Effector CD8-positive, alpha-beta T cell (primary cell): ENCODE measurements around the gene SPRTN.
"Not testable (repeated sequence)": the region's sequence is repeated elsewhere in the genome, so short reads cannot be mapped to it uniquely, and the experiment has no call there.

Experiments
- DNase-seq: peaks from one replicate; lab custom pipeline; 2025; lab: John Stamatoyannopoulos, UW

Gene SPRTN

DNA sequence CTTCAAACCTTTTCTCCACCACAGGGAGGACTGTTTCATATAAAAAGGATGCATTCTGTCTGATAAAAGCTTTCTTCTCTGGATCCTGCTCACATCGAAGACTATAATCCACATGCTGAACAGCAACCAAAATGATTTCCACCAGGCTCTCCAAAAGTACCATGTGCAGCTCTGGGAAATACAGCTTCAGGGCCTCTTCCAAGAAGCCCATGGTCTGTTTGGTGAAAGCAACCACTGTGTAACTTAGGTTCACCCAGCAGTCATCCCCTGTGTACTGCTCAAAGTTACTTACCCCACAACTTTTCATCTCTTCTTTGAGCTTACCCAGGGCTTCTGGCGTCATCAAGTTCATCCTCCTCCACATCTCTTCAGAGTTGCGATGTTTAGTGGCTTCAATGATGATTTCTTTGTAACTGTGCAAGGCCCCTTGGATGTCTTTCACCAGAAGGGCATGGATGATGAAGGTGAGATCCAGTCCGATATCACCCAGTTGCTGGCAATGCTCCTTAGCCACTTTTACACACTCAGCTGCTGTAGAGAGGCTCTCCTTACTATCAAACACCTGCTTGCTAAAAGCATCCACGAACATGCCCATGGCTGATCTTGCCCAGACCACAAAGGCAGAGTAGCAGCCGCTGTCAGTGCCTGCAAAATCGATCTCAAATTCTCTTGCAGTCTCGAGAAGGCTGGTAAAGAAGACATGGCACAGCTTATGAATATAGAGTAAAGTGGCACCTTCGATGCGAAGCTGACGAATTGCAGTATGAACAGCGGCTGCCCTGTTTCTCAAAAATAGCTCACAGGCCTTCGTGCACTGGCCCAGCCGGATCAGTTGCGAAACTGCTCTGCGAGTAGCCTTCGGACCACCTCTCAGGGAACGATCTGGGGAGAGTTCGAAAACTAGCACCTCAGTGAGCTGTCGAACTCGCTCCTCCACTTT, 2.2 kb upstream of the SPRTN start:
- no peak for DNase-seq

GRCh38 chr1:231337043-231337471, 1.0 kb upstream of the SPRTN start:
- no peak for DNase-seq

GRCh38 chr1:231337472-231338269, 422 bp upstream of the SPRTN start, which contains the start of gene EXOC8:
EXOC8 (minus strand) TSS chr1:231337852; CDS start chr1:231337745, 107 bp downstream.
- DNase-seq = peak; percentile 99

GRCh38 chr1:231340328-231341013, 2.4 kb downstream of the SPRTN start:
- no peak for DNase-seq

DNA sequence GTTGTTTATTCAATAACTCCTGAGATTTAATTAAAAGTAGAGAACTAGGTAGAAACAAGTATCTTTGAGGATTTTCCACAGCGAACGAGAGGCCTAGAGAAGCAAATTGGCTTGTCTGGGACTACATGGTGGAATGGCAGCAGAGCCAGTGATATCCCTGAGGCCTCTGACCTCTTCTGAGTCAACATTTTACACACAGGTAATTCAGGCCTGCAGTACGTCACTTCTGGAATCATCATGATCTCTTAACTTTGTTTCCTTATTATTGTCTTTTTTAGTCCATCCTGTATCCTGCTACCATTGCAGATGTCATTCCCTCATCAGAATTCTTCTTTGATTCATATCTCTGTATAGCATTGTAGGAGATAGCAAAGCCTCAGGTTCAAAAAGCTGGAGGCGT, 9.9 kb downstream of the SPRTN start:
- DNase-seq = no peak

DNA sequence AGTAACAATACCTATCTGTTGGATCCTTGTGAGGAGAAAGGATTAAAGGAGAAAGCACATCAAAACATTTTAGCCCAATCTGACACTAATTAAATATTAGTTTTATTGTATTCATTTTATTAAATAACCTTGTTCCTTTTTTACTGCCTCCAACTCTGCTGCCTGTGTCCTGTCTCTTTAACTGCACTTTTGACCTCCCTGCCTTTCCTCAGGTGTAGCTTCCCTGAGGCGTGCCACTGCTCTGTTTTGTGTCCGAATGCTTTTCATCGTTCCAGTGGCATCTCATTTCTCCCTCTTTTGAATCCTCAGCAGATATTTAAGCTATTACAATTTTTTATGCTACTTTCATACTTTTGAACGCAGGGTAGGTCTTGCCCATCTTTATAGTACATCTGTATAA, 10.3 kb downstream of the SPRTN start:
- DNase-seq = no peak

GRCh38 chr1:231348856-231349255, 10.8 kb downstream of the SPRTN start:
- DNase-seq = not testable (repeated sequence)

DNA sequence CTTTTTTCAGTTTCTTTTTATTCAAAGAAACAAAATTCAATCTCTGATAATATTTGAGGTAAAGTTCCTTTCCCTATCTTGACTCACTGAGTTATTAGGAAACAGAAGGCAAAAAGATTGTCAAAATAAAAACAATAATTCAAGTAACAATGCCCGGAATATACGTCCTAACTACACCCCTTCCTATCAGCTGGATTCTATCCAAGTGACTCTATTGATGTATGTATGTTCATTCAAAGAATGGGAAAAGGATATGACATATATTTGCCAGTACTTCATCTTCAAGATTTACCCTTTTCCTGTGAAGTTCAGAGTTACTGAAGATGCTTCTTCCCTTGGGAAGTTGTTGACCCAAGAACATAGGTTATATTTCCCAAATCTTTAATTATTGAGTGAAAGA, 13.7 kb downstream of the SPRTN start:
- no peak for DNase-seq

- no peak for DNase-seq
Measured at GRCh38 chr1:231353086-231353485, 15.0 kb downstream of the SPRTN start.

GRCh38 chr1:231354330-231355020, 16.4 kb downstream of the SPRTN start:
- no peak for DNase-seq

DNA sequence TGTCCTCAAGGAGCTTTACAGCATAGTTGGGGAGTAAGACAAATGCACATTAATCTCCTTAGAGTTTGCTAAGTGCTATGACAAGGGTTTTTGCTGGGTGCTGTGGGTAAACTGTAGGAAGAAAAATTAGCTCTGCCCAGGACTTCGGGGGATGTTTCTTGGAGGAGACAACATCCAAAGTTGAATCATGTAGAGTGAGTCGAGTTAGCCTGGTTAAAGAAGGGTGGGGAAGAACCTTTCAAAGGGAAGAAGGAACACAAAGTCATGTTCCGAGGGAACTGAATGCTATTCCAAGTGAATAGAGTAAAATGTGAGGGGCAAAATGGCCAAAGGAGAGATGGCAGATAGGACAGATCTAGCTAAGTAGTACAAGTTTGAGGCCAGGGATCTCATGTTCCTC, 17.1 kb downstream of the SPRTN start:
- DNase-seq = no peak

DNA sequence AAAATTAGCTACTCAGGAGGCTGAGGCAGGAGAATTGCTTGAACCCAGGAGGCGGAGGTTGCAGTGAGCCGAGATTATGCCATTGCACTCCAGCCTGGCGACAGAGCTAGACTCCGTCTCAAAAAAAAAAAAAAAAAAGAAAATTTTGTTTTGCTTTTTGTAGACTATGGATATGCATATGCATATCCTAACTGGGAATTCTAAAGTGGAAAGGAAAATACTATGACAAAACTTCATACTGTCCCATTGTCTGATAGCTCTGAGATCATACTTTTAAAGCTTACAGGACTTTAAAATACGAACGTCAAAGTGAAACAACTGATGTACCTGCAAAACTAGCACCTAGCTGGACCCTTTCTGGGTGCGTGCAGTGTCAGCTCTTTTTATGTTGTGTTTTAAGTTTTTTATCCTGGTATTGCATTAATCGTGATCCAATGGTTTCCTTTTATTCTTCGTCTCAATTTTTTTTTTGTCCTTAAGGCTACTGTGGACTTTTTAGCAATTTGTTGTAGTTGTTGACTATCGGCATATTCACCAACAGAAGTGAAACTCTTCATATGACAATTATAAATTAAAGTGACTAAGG, 19.2 kb downstream of the SPRTN start:
- no peak for DNase-seq

DNA sequence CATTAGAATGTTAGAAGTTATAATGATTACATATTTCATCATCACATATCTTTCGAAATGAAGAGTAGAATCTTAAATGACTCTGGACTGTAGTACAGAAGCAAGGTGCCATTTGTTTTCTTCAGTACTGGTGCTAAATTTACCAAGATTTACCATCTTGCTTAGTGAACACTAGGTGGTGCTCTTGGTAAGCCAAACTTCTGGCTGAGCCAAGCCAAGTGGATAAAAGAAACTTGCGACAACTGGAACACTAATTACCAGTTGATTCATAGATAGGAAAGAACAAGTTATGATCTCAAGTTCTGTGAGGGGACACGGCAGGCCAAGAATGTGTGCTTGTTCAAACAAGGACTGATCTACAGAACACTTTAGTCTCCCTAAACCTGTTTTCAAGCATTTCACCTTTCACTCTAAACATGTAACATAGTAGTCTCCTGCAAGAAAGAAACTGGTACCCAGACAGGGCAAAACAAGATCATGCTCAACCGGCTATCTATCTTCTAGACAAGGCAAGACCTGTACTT, 19.8 kb downstream of the SPRTN start:
- DNase-seq = no peak

DNA sequence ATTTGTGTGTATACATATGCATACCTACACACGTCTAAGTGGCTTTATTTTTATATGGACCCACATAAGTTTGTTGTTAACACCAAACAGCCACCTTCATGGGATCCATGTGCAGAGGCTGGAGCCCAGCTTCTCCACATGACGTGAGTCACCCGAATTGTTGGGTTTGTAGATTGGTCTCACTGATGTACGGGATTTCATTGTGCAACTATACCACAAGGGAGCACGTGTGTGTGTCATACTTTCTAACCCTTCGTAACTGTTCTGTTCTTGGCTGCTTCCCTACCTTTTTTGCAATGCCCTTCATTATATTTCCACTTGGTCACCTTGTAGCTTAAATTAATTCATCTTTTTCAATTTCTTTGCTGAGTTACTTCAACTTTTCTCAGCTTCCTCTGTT, 21.0 kb downstream of the SPRTN start:
- DNase-seq = no peak

- no peak for DNase-seq
Measured at GRCh38 chr1:231362325-231362724, 24.2 kb downstream of the SPRTN start.

DNA sequence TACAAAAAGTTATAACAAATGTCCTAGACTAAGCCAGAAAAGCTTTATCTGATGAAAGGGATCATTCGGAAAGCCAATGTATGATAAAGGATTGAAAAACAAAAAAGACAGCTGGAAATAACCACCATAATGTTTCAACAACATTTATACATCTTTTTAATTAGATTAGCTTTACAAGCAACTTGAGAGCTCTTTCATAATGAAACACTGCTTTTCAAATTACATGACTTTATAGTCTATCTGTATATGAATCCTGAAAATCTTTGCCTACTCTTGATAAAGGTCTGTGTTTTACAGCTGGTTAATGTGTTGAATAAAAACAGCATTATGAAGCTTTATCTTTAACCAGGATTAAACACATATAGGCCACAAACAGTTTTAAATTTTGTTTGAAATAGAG, 25.5 kb downstream of the SPRTN start:
- no peak for DNase-seq

GRCh38 chr1:231364192-231364591, 26.1 kb downstream of the SPRTN start:
- DNase-seq = no peak

DNA sequence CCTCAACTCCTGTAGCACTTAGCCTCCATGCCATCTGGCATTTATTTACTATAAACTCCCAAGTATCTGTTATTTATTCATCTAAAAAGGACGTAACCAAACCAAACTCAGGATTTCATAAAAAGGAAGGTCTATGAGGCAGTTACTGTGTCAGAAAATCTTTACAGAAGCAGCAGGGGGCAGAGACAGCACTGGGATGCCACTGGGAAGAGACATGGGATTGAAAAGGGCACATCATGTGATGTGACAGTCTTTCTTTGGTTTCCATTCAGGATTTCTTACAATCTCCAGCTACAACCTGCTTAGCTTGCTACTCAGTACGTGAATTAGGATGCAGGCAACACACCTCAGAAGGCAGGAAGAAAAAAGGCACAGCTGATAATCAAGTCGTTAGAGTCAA, 31.2 kb downstream of the SPRTN start:
- DNase-seq = no peak

DNA sequence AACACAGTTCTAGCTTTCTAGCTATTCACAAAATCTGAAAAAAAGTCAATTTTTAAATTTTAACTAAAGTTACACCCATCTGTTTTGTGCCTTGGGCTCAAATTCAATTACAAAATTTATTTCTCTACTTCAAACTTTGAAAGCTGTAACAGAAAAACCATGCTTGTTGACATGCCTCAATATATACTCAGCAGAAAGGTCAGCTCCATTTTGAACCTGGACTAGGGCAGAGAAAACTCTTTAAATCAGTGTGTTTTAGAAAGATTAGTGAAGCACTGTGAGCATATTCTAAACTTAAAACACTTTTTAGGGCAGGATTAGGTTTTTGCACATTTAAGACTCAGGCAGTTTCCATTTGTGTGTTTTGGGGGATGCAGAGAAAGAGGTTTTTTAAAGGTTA, 34.4 kb downstream of the SPRTN start:
- no peak for DNase-seq

DNA sequence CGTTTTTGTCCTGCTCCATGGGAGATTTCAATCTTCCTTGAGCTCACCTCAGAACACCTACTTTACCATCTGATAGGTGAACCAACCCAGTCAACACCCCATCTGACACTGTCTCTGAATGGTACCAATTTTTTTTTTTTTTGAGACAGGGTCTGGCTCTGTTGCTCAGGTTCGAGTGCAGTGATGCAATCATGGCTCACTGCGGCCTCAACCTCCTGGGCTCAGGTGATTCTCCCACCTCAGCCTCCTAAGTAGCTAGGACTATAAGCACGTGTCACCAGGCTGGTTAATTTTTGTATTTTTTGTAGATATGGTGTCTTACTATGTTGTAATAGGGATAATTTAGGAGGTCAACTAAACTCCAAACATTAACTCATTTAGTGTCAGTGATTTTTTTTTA, 36.3 kb downstream of the SPRTN start:
- DNase-seq = no peak

DNA sequence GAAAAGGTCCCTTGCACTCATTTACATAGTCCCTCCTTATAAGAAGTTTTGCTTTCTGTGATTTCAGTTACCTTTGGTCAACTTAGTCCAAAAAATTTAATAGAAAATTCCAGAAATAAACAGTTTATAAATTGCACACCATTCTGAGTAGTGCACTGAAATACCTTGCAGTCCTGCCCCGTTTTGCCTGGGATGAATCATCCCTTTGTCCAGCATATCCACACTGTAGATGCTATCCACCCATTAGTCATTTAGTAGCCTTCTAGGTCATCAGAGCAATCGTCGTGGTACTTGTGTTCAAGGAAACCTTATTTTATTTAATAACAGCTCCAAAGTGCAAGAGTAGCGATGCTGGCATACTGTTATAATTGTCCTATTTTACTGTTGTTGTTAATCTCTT, 38.0 kb downstream of the SPRTN start:
- no peak for DNase-seq
